Stimulated activated CD4-positive, alpha-beta T cell treated with anti-CD3 and anti-CD28 coated beads, Interleukin-1b, Interleukin-23, amount 100 ng/mL, for 4 hours (primary cell): ENCODE data around the gene SPCS1.
A peak's percentile ranks its signal among the peaks of the same experiment; 100 is the strongest.
"Not testable (repeated sequence)": the region's sequence is repeated elsewhere in the genome, so short reads cannot be mapped to it uniquely, and the experiment has no call there.

Experiments used
- DNase-seq, 2 donors: peaks; one replicate each; pipeline ENCODE4 v3.0.0-alpha.2; 2020; ENCODE audit warnings: low read depth in 2 of 2

SPCS1 gene

GRCh38 chr3:52705688-52706686 is at the start of gene SPCS1, which contains the start of gene GLT8D1:
Gene SPCS1 (plus strand): TSS chr3:52706106. CDS start chr3:52706247, 141 bp downstream.
Gene GLT8D1 (minus strand): TSS chr3:52705791. CDS start chr3:52700460, 5,331 bp downstream.
- DNase-seq, result peak; percentile 75 to 80

DNA sequence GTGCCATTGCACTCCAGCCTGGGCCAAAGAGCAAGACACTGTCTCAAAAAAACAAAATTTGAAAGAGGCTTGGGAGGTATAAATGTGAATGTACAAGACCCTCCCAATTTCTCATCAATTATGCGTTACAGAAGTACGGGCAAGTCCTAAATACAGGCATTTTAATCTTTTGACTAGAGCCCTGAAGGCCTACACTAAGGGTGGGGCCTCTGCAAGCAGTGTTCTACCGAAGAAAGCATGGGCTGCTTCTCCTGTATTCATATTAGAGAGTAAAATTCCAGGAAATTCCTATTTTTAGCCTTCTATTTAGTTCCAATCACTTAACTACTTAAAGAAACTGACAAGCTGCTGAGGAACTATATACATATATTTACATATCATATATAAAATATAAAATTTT is 45.9 kb upstream of the SPCS1 start:
- DNase-seq, result no peak

DNA sequence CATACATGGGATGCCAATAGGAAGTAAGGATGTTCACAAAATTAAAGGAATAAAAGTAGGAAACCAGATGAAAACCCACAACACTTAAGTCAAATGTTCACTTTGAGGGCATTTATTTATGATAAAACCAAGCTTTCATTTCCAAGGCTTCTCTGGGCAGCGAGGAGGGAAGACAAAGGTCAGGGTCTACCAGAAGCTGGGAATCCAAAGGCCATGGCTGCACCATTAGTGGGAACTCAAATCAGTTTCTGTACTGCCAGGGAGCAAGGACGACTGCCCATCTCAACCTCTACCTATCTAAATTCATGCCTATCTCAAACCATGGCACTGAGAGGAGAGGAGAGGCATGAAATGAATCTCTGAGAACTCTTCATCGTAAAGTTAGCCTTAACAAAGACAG is 42.8 kb upstream of the SPCS1 start:
- no peak for DNase-seq

- DNase-seq, result no peak
Measured at GRCh38 chr3:52670621-52671521, 35.0 kb upstream of the SPCS1 start.

- DNase-seq, result no peak
Measured at GRCh38 chr3:52671676-52672075, 34.2 kb upstream of the SPCS1 start.

GRCh38 chr3:52676201-52676600 is 29.7 kb upstream of the SPCS1 start:
- not testable (repeated sequence) for DNase-seq

- no peak for DNase-seq
Measured at GRCh38 chr3:52678265-52679198, 27.4 kb upstream of the SPCS1 start.

DNA sequence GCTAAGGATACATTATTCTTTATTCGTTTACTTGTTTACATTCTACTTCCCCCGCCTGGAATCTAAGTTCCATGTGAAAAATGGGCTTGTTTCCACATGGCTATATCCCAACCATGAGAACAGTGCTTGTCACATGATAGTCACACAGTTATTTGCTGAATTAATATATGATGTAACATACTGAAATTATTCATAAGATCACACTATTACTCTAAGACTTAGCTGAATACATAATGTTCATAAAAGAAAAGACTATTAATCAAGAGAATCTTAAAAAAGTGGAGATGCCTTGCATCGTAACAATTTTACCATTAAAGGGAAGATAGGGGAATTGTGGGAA is 26.7 kb upstream of the SPCS1 start:
- DNase-seq, result no peak

DNA sequence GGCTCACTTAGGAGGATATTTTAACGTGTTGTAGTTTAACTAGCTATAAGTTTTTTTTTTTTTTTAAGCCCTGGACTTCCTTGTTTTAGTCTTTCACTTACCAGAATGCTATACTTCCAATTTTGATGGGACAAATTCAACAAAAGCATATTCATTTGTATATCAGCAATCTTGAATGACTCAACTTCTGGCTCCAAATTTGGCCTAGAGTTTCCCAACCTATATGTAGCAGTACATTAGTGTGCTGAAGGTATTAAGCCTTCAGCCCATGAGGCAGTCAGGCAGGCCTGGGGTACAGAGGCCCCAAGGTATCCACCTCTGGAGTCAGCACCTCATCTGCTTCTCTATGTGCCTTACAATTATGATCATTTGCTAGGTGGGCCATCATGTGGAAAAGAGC is 26.1 kb upstream of the SPCS1 start:
- no peak for DNase-seq

GRCh38 chr3:52681596-52681995 is 24.3 kb upstream of the SPCS1 start:
- no peak for DNase-seq

DNA sequence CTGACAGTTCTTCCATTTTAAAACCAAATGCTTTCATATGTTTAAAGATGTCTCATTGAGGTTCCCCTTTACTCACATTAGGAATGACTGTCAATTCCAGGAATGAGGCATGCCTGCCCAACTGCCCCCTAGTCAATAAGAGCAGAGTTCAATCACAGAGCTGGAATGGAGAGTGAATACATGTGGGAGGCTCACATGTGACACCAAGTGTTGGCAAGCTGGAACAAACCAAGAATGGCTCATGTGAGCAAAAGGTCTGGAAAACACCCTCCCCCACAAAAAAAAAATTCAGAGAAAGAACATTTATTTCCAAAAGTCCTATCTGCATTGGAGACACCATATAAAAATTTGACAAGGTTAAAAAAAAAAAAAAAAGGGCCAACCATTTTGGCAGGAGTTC is 23.9 kb upstream of the SPCS1 start:
- DNase-seq, result no peak

DNA sequence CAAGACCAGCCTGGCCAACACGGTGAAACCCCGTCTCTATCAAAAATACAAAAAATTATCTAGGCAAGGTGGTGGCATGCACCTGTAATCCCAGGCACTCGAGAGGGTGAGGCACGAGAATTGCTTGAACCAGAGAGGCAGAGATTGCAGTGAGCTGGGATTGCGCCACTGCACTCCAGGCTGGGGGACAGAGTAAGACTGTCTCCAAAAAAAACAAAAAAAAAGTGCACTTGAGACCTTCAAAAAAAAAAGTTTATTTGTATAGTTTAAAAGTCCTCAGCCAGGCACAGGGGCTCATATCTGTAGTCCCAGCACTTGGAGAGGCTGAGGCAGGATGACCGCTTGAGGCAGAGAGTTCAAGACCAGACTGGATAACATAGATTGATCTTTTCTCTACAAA is 22.3 kb upstream of the SPCS1 start:
- DNase-seq, result no peak

- no peak for DNase-seq
Measured at GRCh38 chr3:52684184-52684583, 21.7 kb upstream of the SPCS1 start.

GRCh38 chr3:52685285-52685708 is 20.6 kb upstream of the SPCS1 start:
- DNase-seq, result peak; percentile 44 to 74

DNA sequence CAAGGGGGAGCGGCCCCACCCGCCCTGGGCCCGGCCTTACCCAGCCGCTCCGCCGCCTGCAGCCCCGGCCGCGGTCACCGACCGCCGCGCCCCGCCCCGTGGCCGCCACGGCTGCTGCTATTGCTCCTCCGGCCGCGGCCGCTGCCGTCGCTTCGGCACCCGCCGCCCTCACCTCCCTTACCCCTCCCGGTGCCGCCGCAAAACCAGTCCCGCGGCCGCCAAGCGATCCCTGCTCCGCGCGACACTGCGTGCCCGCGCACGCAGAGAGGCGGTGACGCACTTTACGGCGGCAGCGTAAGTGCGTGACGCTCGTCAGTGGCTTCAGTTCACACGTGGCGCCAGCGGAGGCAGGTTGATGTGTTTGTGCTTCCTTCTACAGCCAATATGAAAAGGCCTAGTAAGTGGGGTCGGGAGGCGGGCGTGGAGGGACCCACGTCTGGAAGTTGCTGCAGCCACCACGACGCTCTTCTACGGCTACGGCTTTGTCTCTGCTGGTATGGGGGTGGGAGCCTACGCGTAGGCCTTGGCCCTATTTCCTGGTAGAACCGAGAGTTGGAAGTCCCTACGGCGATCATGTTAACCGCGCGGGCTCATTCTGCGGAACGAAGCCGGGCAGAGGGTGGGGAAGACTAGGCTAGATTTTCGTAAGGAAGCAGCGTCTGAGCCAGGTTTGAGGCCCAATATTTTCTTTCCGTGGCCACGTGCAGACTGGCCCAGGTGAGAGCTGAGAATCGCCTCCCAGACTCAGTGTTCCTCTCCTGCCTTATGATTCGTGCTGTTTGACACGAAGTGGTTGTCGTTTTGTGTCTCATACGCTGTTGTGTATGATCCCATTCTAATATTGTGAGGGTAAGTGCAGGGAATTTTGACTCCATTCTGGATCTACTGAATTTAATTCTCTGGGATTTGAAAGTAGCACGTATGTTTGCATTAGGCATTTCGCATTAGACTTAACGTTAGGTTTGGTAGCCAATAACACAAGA is 19.9 kb upstream of the SPCS1 start, which contains the start of the genes GNL3 and PBRM1:
TSS of gene GNL3 (plus strand) at position 324 of the 983 bp plus-strand sequence. CDS start at position 385, 61 bp downstream.
TSS of gene PBRM1 (minus strand) at position 205 of the 983 bp plus-strand sequence.
- DNase-seq, result peak; percentile 86 to 87

- no peak for DNase-seq
Measured at GRCh38 chr3:52688266-52688665, 17.6 kb upstream of the SPCS1 start.

- no peak for DNase-seq
Measured at GRCh38 chr3:52689151-52689550, 16.8 kb upstream of the SPCS1 start.

DNA sequence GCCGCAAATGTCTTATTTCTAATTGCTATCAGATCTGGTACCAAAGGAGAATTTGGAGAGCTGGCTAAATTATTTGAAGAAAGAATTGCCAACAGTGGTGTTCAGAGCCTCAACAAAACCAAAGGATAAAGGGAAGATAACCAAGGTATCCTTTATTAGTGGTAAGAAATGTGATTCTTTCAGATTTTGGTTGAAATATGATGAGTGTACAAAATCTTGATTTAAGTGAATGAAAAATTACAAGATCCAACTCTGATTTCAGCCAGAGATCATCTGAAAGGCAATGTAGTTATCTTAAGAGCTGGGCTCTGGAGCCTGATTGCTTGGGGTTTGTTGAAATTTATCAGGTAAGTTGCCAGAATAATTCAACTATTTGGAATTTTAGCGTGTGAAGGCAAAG is 15.3 kb upstream of the SPCS1 start:
- DNase-seq, result no peak

DNA sequence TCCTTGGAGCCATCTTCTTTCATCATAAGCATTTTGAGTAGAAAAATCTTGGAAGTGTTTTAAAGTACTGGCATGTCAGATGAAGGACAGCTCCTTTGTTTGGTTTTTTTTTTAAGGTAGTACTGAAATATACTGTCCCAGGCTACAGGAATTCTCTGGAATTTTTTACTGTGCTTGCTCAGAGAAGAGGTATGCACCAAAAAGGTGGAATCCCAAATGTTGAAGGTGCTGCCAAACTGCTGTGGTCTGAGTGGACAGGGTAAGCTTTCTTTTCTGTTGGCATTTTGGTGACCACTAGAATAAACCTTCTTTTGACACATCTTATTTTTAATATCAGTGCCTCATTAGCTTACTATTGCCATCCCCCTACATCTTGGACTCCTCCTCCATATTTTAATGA is 12.8 kb upstream of the SPCS1 start:
- no peak for DNase-seq
